GM18499 (cell line): ENCODE data around the gene CADPS.
"Not testable (repeated sequence)": the region's sequence is repeated elsewhere in the genome, so short reads cannot be mapped to it uniquely, and the experiment has no call there.

Source experiments
- ATAC-seq: cut with Tn5 transposase; IDR thresholded peaks from one replicate; pipeline ENCODE4 v1.9.1; 2021; ENCODE audit warnings: moderate number of reproducible peaks; ENCODE audit not compliant: insufficient read depth, unreplicated experiment

Gene CADPS

GRCh38 chr3:62604751-62605351, 270.4 kb downstream of the CADPS start:
- ATAC-seq: no peak

- no peak for ATAC-seq
Observed at GRCh38 chr3:62604298-62604697, 270.9 kb downstream of the CADPS start.

- no peak for ATAC-seq
Observed at GRCh38 chr3:62602987-62603386, 272.2 kb downstream of the CADPS start.

- no peak for ATAC-seq
Observed at GRCh38 chr3:62602129-62602770, 273.0 kb downstream of the CADPS start.

GRCh38 chr3:62601238-62602070, 273.8 kb downstream of the CADPS start:
- ATAC-seq: no peak

GRCh38 chr3:62600033-62600432, 275.2 kb downstream of the CADPS start:
- no peak for ATAC-seq

GRCh38 chr3:62597491-62597890, 277.7 kb downstream of the CADPS start:
- no peak for ATAC-seq

- ATAC-seq: no peak
Observed at GRCh38 chr3:62592408-62592807, 282.8 kb downstream of the CADPS start.

GRCh38 chr3:62589078-62589477, 286.1 kb downstream of the CADPS start:
- ATAC-seq: no peak

GRCh38 chr3:62587579-62588031, 287.6 kb downstream of the CADPS start:
- ATAC-seq: no peak

GRCh38 chr3:62587169-62587568, 288.0 kb downstream of the CADPS start:
- ATAC-seq: no peak

- no peak for ATAC-seq
Observed at GRCh38 chr3:62586356-62586755, 288.9 kb downstream of the CADPS start.

GRCh38 chr3:62585861-62586260, 289.4 kb downstream of the CADPS start:
- ATAC-seq: no peak

GRCh38 chr3:62584636-62585035, 290.6 kb downstream of the CADPS start:
- no peak for ATAC-seq

- ATAC-seq: no peak
Observed at GRCh38 chr3:62582495-62583172, 292.6 kb downstream of the CADPS start.

GRCh38 chr3:62580485-62580884, 294.7 kb downstream of the CADPS start:
- not testable (repeated sequence) for ATAC-seq

GRCh38 chr3:62577153-62577552, 298.1 kb downstream of the CADPS start:
- no peak for ATAC-seq

GRCh38 chr3:62574266-62574898, 300.8 kb downstream of the CADPS start:
- no peak for ATAC-seq

- ATAC-seq: no peak
Observed at GRCh38 chr3:62571916-62572315, 303.3 kb downstream of the CADPS start.

- ATAC-seq: no peak
Observed at GRCh38 chr3:62570888-62571287, 304.3 kb downstream of the CADPS start.
